ENCODE measurements around the gene SDC3.

SDC3 gene

GRCh38 chr1:30888975-30889374 is 19.6 kb downstream of the SDC3 start:
- DNase-seq (ENCODE audit: low spot score), result no peak

- DNase-seq (ENCODE audit: low spot score), result peak; percentile 92
These were observed 20.2 kb downstream of the SDC3 start for GRCh38 chr1:30888391-30888790.

GRCh38 chr1:30887485-30888315 is 20.9 kb downstream of the SDC3 start:
- DNase-seq (ENCODE audit: low spot score), result peak; percentile 76

GRCh38 chr1:30886710-30887428 is 21.7 kb downstream of the SDC3 start:
- no peak for DNase-seq (ENCODE audit: low spot score)

GRCh38 chr1:30885570-30886522 is 22.7 kb downstream of the SDC3 start:
- DNase-seq (ENCODE audit: low spot score), result no peak

- no peak for DNase-seq (ENCODE audit: low spot score)
These were observed 23.8 kb downstream of the SDC3 start for GRCh38 chr1:30884723-30885122.

GRCh38 chr1:30883389-30884172 is 25.0 kb downstream of the SDC3 start:
- DNase-seq (ENCODE audit: low spot score), result no peak

- no peak for DNase-seq (ENCODE audit: low spot score)
These were observed 25.7 kb downstream of the SDC3 start for GRCh38 chr1:30882678-30883388.

- no peak for DNase-seq (ENCODE audit: low spot score)
These were observed 27.0 kb downstream of the SDC3 start for GRCh38 chr1:30881319-30882181.

- DNase-seq (ENCODE audit: low spot score), result no peak
These were observed 27.8 kb downstream of the SDC3 start for GRCh38 chr1:30880678-30881318.

- no peak for DNase-seq (ENCODE audit: low spot score)
These were observed 28.4 kb downstream of the SDC3 start for GRCh38 chr1:30879940-30880677.

GRCh38 chr1:30879126-30879786 is 29.3 kb downstream of the SDC3 start:
- DNase-seq (ENCODE audit: low spot score), result peak; percentile 9

- no peak for DNase-seq (ENCODE audit: low spot score)
These were observed 30.0 kb downstream of the SDC3 start for GRCh38 chr1:30878559-30878958.

- DNase-seq (ENCODE audit: low spot score), result no peak
These were observed 30.5 kb downstream of the SDC3 start for GRCh38 chr1:30878016-30878415.

- DNase-seq (ENCODE audit: low spot score), result peak; percentile 75
These were observed 31.2 kb downstream of the SDC3 start for GRCh38 chr1:30877205-30877912.

- no peak for DNase-seq (ENCODE audit: low spot score)
These were observed 31.9 kb downstream of the SDC3 start for GRCh38 chr1:30876451-30877204.

- no peak for DNase-seq (ENCODE audit: low spot score)
These were observed 32.6 kb downstream of the SDC3 start for GRCh38 chr1:30875916-30876315.
